HG02938 (cell line): Measurements from ENCODE around the gene HNMT.

ENCODE experiments used
- ATAC-seq: cut with Tn5 transposase; IDR thresholded peaks from one replicate; pipeline ENCODE4 v1.9.1; 2021; ENCODE audit warnings: mild to moderate bottlenecking, moderate library complexity; ENCODE audit not compliant: unreplicated experiment

The HNMT gene

GRCh38 chr2:138009622-138010021 is 45.3 kb downstream of the HNMT start:
- no peak for ATAC-seq

- ATAC-seq, result no peak
Observed at GRCh38 chr2:138010890-138011289, 46.6 kb downstream of the HNMT start.

- ATAC-seq, result no peak
Observed at GRCh38 chr2:138012082-138012481, 47.8 kb downstream of the HNMT start.

- no peak for ATAC-seq
Observed at GRCh38 chr2:138012968-138013367, 48.7 kb downstream of the HNMT start.

- ATAC-seq, result no peak
Observed at GRCh38 chr2:138013639-138014038, 49.4 kb downstream of the HNMT start.

GRCh38 chr2:138015494-138015893 is 51.2 kb downstream of the HNMT start:
- no peak for ATAC-seq

GRCh38 chr2:138016351-138017087 is 52.2 kb downstream of the HNMT start:
- ATAC-seq, result no peak

GRCh38 chr2:138017824-138018223 is 53.6 kb downstream of the HNMT start:
- no peak for ATAC-seq

GRCh38 chr2:138018866-138019688 is 54.8 kb downstream of the HNMT start:
- ATAC-seq, result no peak

GRCh38 chr2:138020432-138020831 is 56.2 kb downstream of the HNMT start:
- ATAC-seq, result no peak

GRCh38 chr2:138021154-138021553 is 56.9 kb downstream of the HNMT start:
- ATAC-seq, result no peak

- no peak for ATAC-seq
Observed at GRCh38 chr2:138023298-138023697, 59.0 kb downstream of the HNMT start.

- no peak for ATAC-seq
Observed at GRCh38 chr2:138023976-138024375, 59.7 kb downstream of the HNMT start.

- ATAC-seq, result no peak
Observed at GRCh38 chr2:138026111-138027020, 62.1 kb downstream of the HNMT start.

GRCh38 chr2:138028538-138028937 is 64.3 kb downstream of the HNMT start:
- ATAC-seq, result peak; percentile 50

GRCh38 chr2:138029276-138029675 is 65.0 kb downstream of the HNMT start:
- no peak for ATAC-seq

- peak; percentile 59 for ATAC-seq
Observed at GRCh38 chr2:138030459-138030858, 66.2 kb downstream of the HNMT start.

GRCh38 chr2:138032334-138032733 is 68.1 kb downstream of the HNMT start:
- no peak for ATAC-seq

GRCh38 chr2:138034536-138034935 is 70.3 kb downstream of the HNMT start:
- no peak for ATAC-seq

GRCh38 chr2:138035608-138036217 is 71.4 kb downstream of the HNMT start:
- no peak for ATAC-seq

GRCh38 chr2:138036522-138036921 is 72.2 kb downstream of the HNMT start:
- ATAC-seq, result no peak
